T-cell (primary cell): Measurements from ENCODE around the gene AGAP1. TPM values are rescaled to one million over a fixed set of nuclear protein-coding genes. Genes with fewer than 3 reads are reported as not detected.

Experiments used
- ATAC-seq, 4 experiments: fragments of 200-7000 bp in 3 of 4; fragments of 150-1000 bp in 1 of 4; cut with Tn5 transposase; replicated peaks in 1 of 4; 1 replicate in 3 of 4; 2 replicates in 1 of 4; pipeline ENCODE4 v1.10.0; 2021; ENCODE audit warnings: moderate library complexity in 3 of 4, mild to moderate bottlenecking in 2 of 4, moderate number of reproducible peaks in 1 of 4
- CTCF ChIA-PET, 2 donors: fragments of 300-600 bp; sonication (Branson Sonifier 250); formaldehyde crosslinking; loops; one replicate each; lab custom pipeline; 2022; ENCODE audit warnings: antibody characterized with exemption in 2 of 2; lab: Charles Lee
- POLR2A ChIA-PET, 2 donors: fragments of 300-600 bp; sonication (Branson Sonifier 250); formaldehyde crosslinking; loops; one replicate each; lab custom pipeline; 2022; ENCODE audit warnings: antibody characterized with exemption in 2 of 2; lab: Charles Lee
- DNase-seq, 35 experiments: peaks; one replicate each; pipeline versions ENCODE4 v3.0.0 to v3.0.0-alpha.2; 2013 to 2023
- H3K27ac ChIP-seq: one replicate; pipeline ENCODE4 v1.5.1; 2013; ENCODE audit warnings: low read length
- H3K27me3 ChIP-seq, 2 experiments: replicated peaks in 1 of 2; 1 replicate in 1 of 2; 2 replicates in 1 of 2; pipeline versions ENCODE4 v1.6.1 to v1.7.0; 2013; ENCODE audit warnings: low read length in 1 of 2, mixed read lengths in 1 of 2; ENCODE audit not compliant: control insufficient read depth in 2 of 2, insufficient read depth in 2 of 2; ENCODE audit errors: extremely low read depth in 1 of 2
- H3K36me3 ChIP-seq, 2 donors: 1 replicate in 1 of 2; 2 replicates in 1 of 2; pipeline versions ENCODE4 v1.6.1 to v1.7.0; 2013; ENCODE audit warnings: low read length in 1 of 2; ENCODE audit not compliant: control insufficient read depth in 2 of 2, insufficient read depth in 1 of 2; ENCODE audit errors: extremely low read depth in 1 of 2
- H3K4me1 ChIP-seq, 2 experiments: 1 replicate in 1 of 2; 2 replicates in 1 of 2; pipeline versions ENCODE4 v1.6.1 to v1.7.0; 2013; ENCODE audit warnings: low read length in 2 of 2, mixed read lengths in 1 of 2; ENCODE audit not compliant: insufficient read depth in 2 of 2, control insufficient read depth in 1 of 2; ENCODE audit errors: extremely low read depth in 1 of 2
- H3K4me3 ChIP-seq, 2 donors: 1 replicate in 1 of 2; 2 replicates in 1 of 2; pipeline versions ENCODE4 v1.5.1 to v1.7.0; 2013; ENCODE audit warnings: mild to moderate bottlenecking in 2 of 2, low read length in 1 of 2, moderate library complexity in 1 of 2; ENCODE audit not compliant: control insufficient read depth in 1 of 2; ENCODE audit errors: extremely low read depth in 1 of 2
- H3K9me3 ChIP-seq: 2 replicates; pipeline ENCODE4 v1.7.0; 2013
- H3K27ac Mint-ChIP-seq, 2 donors: one replicate each; pipeline ENCODE4 v1.8.0; 2020 to 2021; ENCODE audit warnings: mild to moderate bottlenecking in 2 of 2, mixed read lengths in 2 of 2
- H3K27me3 Mint-ChIP-seq, 2 donors: one replicate each; pipeline ENCODE4 v1.8.0; 2021 to 2022; ENCODE audit warnings: mixed read lengths in 2 of 2
- H3K36me3 Mint-ChIP-seq: one replicate; pipeline ENCODE4 v1.8.0; 2021; ENCODE audit warnings: mixed read lengths
- H3K4me1 Mint-ChIP-seq, 3 donors: one replicate each; pipeline ENCODE4 v1.8.0; 2020 to 2022; ENCODE audit warnings: mixed read lengths in 3 of 3, mild to moderate bottlenecking in 1 of 3
- H3K4me3 Mint-ChIP-seq, 3 donors: one replicate each; pipeline ENCODE4 v1.8.0; 2020 to 2022; ENCODE audit warnings: mild to moderate bottlenecking in 3 of 3, mixed read lengths in 3 of 3, moderate library complexity in 3 of 3
- H3K9me3 Mint-ChIP-seq, 3 donors: one replicate each; pipeline ENCODE4 v1.8.0; 2020 to 2022; ENCODE audit warnings: mixed read lengths in 3 of 3
- WGBS: methylation state at CpG from one replicate; pipeline ENCODE4 v1.1.5; 2013; ENCODE audit warnings: missing lambda C conversion rate; ENCODE audit not compliant: insufficient coverage; 5-methylcytosine and 5-hydroxymethylcytosine counted together
- total RNA-seq, 35 experiments: library from RNA in 6 of 35; stranded (reverse) in 6 of 35; fragments of 120-200 nt in 1 of 35; gene quantifications; one replicate each; pipeline versions ENCODE4 v1.2.1 to v1.2.4 and lab custom pipeline; 2013 to 2026

Gene AGAP1
- total RNA-seq, 5 donors from 2014 or later (not counting 1 experiment from before 2014, with no cell fraction given) = 3.9 to 15.6 (median 5.2) TPM

DNA sequence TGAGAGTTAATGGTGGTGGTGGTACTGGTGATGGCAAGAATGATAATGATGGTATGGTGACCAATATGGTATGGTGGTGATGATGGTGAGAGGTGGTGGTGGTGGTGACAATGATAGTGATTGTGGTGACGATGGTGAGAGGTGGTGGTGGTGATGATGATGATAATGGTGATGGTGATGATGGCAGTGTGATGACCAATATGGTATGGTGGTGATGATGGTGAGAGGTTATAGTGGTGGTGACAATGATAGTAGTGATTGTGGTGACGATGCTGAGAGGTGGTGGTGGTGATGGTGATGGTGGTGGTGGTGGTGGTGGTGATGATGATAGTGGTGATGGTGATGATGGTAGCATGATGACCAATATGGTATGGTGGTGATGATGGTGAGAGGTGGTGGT lies 505.2 kb downstream of the AGAP1 start:
- Histone ChIP-seq H3K4me3 (no peak overlapping the region), H3K36me3 (no peaks in the 10 kb centered on the region), H3K4me1 (no peaks in the 10 kb centered on the region), H3K27me3 (peaks cover 0 to 7% of the 10 kb centered on the region in 2 experiments), H3K27ac (no peak overlapping the region), H3K9me3 (no peaks in the 10 kb centered on the region)
- Mint-ChIP-seq H3K36me3 (no peaks in the 10 kb centered on the region), H3K27me3 (peaks cover 0 to 5% of the 10 kb centered on the region in 2 donors), H3K4me1 (no peaks in the 10 kb centered on the region), H3K4me3 (no peak overlapping the region), H3K9me3 (no peaks in the 10 kb centered on the region), H3K27ac (no peak overlapping the region)
- WGBS = 82% methylated on average over 1 of the region's 2 CpGs
- no peak for DNase-seq
- CTCF ChIA-PET = no interaction called here
- POLR2A ChIA-PET = no interaction called here
- no peak for ATAC-seq

GRCh38 chr2:236001166-236001828 lies 507.5 kb downstream of the AGAP1 start:
- peaks cover 0 to 7% of the 10 kb centered on the region in 2 experiments for H3K27me3 ChIP-seq
- H3K27me3 Mint-ChIP-seq = peaks cover 0 to 6% of the 10 kb centered on the region in 2 donors
- no peak for ATAC-seq
- no peak overlapping the region for H3K27ac ChIP-seq
- no peak overlapping the region for H3K4me3 ChIP-seq
- H3K9me3 Mint-ChIP-seq = no peaks in the 10 kb centered on the region
- H3K27ac Mint-ChIP-seq = no peak overlapping the region
- no peaks in the 10 kb centered on the region for H3K36me3 Mint-ChIP-seq
- no peaks in the 10 kb centered on the region for H3K9me3 ChIP-seq
- 75% methylated on average over 14 of the region's 20 CpGs for WGBS
- ChIA-PET CTCF (no interaction called here), POLR2A (no interaction called here)
- no peaks in the 10 kb centered on the region for H3K4me1 Mint-ChIP-seq
- H3K4me1 ChIP-seq = no peaks in the 10 kb centered on the region
- H3K36me3 ChIP-seq = no peaks in the 10 kb centered on the region
- no peak overlapping the region for H3K4me3 Mint-ChIP-seq
- no peak for DNase-seq

- H3K27me3 ChIP-seq = peaks cover 0 to 7% of the 10 kb centered on the region in 2 experiments
- no peaks in the 10 kb centered on the region for H3K4me1 Mint-ChIP-seq
- no peaks in the 10 kb centered on the region for H3K9me3 Mint-ChIP-seq
- H3K27ac Mint-ChIP-seq = no peak overlapping the region
- H3K36me3 ChIP-seq = no peaks in the 10 kb centered on the region
- no peak overlapping the region for H3K4me3 Mint-ChIP-seq
- no peaks in the 10 kb centered on the region for H3K4me1 ChIP-seq
- DNase-seq = no peak
- ChIA-PET POLR2A (no interaction called here), CTCF (no interaction called here)
- 92% methylated on average over 7 of the region's 8 CpGs for WGBS
- peaks cover 0 to 6% of the 10 kb centered on the region in 2 donors for H3K27me3 Mint-ChIP-seq
- no peak for ATAC-seq
- no peaks in the 10 kb centered on the region for H3K36me3 Mint-ChIP-seq
- no peaks in the 10 kb centered on the region for H3K9me3 ChIP-seq
- no peak overlapping the region for H3K27ac ChIP-seq
- H3K4me3 ChIP-seq = no peak overlapping the region
Measured at GRCh38 chr2:236001854-236002253, 508.0 kb downstream of the AGAP1 start.

- no peak for ATAC-seq
- DNase-seq = no peak
- POLR2A ChIA-PET = no interaction called here
- H3K4me3 ChIP-seq = no peak overlapping the region
- CTCF ChIA-PET = no interaction called here
- H3K9me3 Mint-ChIP-seq = no peaks in the 10 kb centered on the region
- no peaks in the 10 kb centered on the region for H3K9me3 ChIP-seq
- H3K27me3 ChIP-seq = no peaks in the 10 kb centered on the region
- no peaks in the 10 kb centered on the region for H3K36me3 Mint-ChIP-seq
- no peaks in the 10 kb centered on the region for H3K4me1 ChIP-seq
- no peaks in the 10 kb centered on the region for H3K36me3 ChIP-seq
- no peaks in the 10 kb centered on the region for H3K4me1 Mint-ChIP-seq
- 82% methylated on average over 4 of the region's 6 CpGs for WGBS
- no peak overlapping the region for H3K27ac Mint-ChIP-seq
- peaks cover 0 to 6% of the 10 kb centered on the region in 2 donors for H3K27me3 Mint-ChIP-seq
- no peak overlapping the region for H3K27ac ChIP-seq
- H3K4me3 Mint-ChIP-seq = no peak overlapping the region
Measured at GRCh38 chr2:236008006-236008405, 514.2 kb downstream of the AGAP1 start.

DNA sequence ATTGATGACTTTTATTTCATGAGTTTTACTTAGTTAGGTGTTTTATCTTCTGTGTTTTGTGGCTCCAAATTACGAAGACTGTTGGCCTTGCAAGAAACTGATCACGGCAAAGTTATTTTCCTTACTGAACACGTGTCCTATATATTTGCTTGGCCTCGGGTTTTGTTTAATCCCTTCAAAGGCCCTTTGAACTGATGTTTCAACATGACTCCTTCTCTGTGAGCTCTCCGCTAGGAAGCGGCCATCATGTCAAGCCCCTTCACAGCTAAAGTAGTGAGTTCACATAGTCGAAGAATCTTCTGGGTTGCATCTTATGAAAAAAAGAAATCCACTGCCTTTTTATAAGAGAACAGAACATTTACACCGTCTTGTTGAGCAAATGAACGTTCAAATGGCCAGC lies 515.0 kb downstream of the AGAP1 start:
- Mint-ChIP-seq H3K9me3 (no peaks in the 10 kb centered on the region), H3K36me3 (no peaks in the 10 kb centered on the region), H3K4me3 (no peak overlapping the region), H3K4me1 (no peaks in the 10 kb centered on the region), H3K27ac (no peak overlapping the region), H3K27me3 (peaks cover 0 to 6% of the 10 kb centered on the region in 2 donors)
- 75% methylated on average over 7 of the region's 9 CpGs for WGBS
- H3K9me3 ChIP-seq = no peaks in the 10 kb centered on the region
- ATAC-seq (no peak), DNase-seq (no peak)
- ChIA-PET CTCF (no interaction called here), POLR2A (no interaction called here)
- no peak overlapping the region for H3K4me3 ChIP-seq
- no peaks in the 10 kb centered on the region for H3K27me3 ChIP-seq
- no peaks in the 10 kb centered on the region for H3K4me1 ChIP-seq
- no peaks in the 10 kb centered on the region for H3K36me3 ChIP-seq
- H3K27ac ChIP-seq = no peak overlapping the region

GRCh38 chr2:236010920-236011685 lies 517.3 kb downstream of the AGAP1 start:
- Mint-ChIP-seq H3K4me1 (no peaks in the 10 kb centered on the region), H3K9me3 (no peaks in the 10 kb centered on the region), H3K4me3 (no peak overlapping the region), H3K36me3 (no peaks in the 10 kb centered on the region), H3K27ac (no peak overlapping the region), H3K27me3 (peaks cover 8 to 14% of the 10 kb centered on the region in 2 donors)
- Histone ChIP-seq H3K4me3 (no peak overlapping the region), H3K27me3 (peaks cover 0 to 4% of the 10 kb centered on the region in 2 experiments), H3K9me3 (no peaks in the 10 kb centered on the region), H3K27ac (no peak overlapping the region), H3K4me1 (no peaks in the 10 kb centered on the region), H3K36me3 (no peaks in the 10 kb centered on the region)
- WGBS = 89% methylated on average over 9 of the region's 15 CpGs
- POLR2A ChIA-PET = no interaction called here
- DNase-seq (no peak), ATAC-seq (no peak)
- CTCF ChIA-PET = no interaction called here
